Vagina (tissue), 2 donors: ENCODE results near the gene DGKI.

Experiments used
- POLR2A ChIP-seq, 2 donors: fragments of 450-650 bp; IDR thresholded peaks; one replicate each; pipeline ENCODE4 v1.6.1; 2017; ENCODE audit warnings: antibody characterized with exemption in 2 of 2, mild to moderate bottlenecking in 2 of 2, moderate library complexity in 2 of 2
- POLR2AphosphoS5 ChIP-seq, 2 donors: sonication (generic); formaldehyde crosslinking; IDR thresholded peaks; one replicate each; pipeline ENCODE4 v1.9.0; 2017; ENCODE audit warnings: antibody characterized with exemption in 2 of 2, mild to moderate bottlenecking in 2 of 2, low read depth in 1 of 2; ENCODE audit not compliant: insufficient read depth in 1 of 2
- TF ChIP-seq, protein P1 (sequence below), 3 experiments: fragments of 450-650 bp in 2 of 3; fragments of 200-600 bp in 1 of 3; sonication (generic) in 1 of 3; IDR thresholded peaks; one replicate each; pipeline ENCODE4 v1.5.1; 2017 to 2019; ENCODE audit warnings: antibody characterized with exemption in 3 of 3, mild to moderate bottlenecking in 2 of 3, moderate library complexity in 2 of 3

DNA sequence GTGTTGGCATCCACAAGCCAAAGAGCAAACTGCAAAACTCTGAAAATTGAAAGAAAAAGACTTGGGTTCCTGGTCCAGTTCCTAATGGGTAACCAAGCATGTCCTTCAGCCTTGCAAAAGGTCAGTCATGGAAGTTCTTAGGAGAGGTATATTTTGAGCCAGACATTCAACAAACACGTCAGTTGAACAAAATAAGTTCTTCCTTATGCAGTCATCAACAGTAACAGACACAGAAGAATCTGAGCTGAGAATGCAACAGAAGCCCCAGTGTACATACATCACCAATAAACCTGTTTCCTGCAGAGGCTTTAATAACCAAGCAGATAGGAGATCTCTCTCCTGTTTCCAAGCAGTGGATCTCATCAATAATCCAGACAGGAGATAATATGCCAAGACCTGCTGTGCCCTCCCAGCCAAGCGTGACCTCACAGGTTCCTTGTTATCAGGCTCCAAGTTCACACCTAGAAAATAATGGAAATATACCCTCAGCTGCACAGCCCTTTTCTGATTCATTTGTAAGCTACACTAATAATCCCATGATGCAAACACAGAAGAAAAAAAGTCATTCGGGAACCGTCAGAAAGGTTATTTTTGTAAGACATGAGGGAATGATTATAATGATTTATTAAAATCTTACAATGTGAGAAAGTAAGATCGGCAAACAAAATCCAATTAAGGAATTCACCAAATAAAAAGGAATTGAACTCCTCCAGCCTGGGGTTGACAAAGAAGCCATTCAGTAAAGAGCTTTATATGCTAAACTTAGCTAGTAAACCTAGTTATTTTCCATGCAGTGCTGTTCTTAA is 90.7 kb downstream of the DGKI start:
- TF ChIP-seq, protein P1, sequence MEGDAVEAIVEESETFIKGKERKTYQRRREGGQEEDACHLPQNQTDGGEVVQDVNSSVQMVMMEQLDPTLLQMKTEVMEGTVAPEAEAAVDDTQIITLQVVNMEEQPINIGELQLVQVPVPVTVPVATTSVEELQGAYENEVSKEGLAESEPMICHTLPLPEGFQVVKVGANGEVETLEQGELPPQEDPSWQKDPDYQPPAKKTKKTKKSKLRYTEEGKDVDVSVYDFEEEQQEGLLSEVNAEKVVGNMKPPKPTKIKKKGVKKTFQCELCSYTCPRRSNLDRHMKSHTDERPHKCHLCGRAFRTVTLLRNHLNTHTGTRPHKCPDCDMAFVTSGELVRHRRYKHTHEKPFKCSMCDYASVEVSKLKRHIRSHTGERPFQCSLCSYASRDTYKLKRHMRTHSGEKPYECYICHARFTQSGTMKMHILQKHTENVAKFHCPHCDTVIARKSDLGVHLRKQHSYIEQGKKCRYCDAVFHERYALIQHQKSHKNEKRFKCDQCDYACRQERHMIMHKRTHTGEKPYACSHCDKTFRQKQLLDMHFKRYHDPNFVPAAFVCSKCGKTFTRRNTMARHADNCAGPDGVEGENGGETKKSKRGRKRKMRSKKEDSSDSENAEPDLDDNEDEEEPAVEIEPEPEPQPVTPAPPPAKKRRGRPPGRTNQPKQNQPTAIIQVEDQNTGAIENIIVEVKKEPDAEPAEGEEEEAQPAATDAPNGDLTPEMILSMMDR (IDR thresholded peaks at IDR 0.05), result no peak
- no peak for TF ChIP-seq POLR2A (IDR thresholded peaks at IDR 0.05)
- no peak for TF ChIP-seq POLR2AphosphoS5 (IDR thresholded peaks at IDR 0.05; ENCODE audit: insufficient read depth in 1 of 2, low read depth in 1 of 2)
